Mesendoderm (in vitro differentiated cells): ENCODE results near the gene MAP2K1.

Source experiments
- DNase-seq: peaks from one replicate; pipeline ENCODE4 v3.0.0; 2013
- H2AK5ac ChIP-seq: 2 replicates; pipeline ENCODE4 v1.6.1; 2013; ENCODE audit warnings: low read length, inconsistent platforms
- H2BK120ac ChIP-seq: 2 replicates; pipeline ENCODE4 v1.6.1; 2013; ENCODE audit warnings: low read depth, mild to moderate bottlenecking, low read length, moderate library complexity, mixed read lengths
- H2BK15ac ChIP-seq: replicated peaks from 2 replicates; pipeline ENCODE4 v1.6.1; 2013; ENCODE audit warnings: low read depth, mild to moderate bottlenecking, moderate library complexity
- H2BK5ac ChIP-seq: 2 replicates; pipeline ENCODE4 v1.6.1; 2013; ENCODE audit warnings: low read length, inconsistent platforms
- H3K18ac ChIP-seq: 2 replicates; pipeline ENCODE4 v1.6.1; 2013; ENCODE audit warnings: mild to moderate bottlenecking, low read length, mixed read lengths
- H3K23ac ChIP-seq: one replicate; pipeline ENCODE4 v1.6.1; 2013; ENCODE audit warnings: low read length
- H3K27ac ChIP-seq: 2 replicates; pipeline ENCODE4 v1.5.1; 2013; ENCODE audit warnings: low read depth, mild to moderate bottlenecking, inconsistent platforms, low read length, moderate library complexity
- H3K27me3 ChIP-seq: 2 replicates; pipeline ENCODE4 v1.6.1; 2013; ENCODE audit warnings: low read length, control low read depth, mild to moderate bottlenecking, inconsistent platforms; ENCODE audit not compliant: insufficient read depth, poor library complexity
- H3K36me3 ChIP-seq: 2 replicates; pipeline ENCODE4 v1.6.1; 2013; ENCODE audit warnings: low read length, inconsistent platforms; ENCODE audit not compliant: control insufficient read depth, insufficient read depth
- H3K4ac ChIP-seq: one replicate; pipeline ENCODE4 v1.6.1; 2013; ENCODE audit warnings: low read depth, mild to moderate bottlenecking, low read length, moderate library complexity
- H3K4me1 ChIP-seq: 2 replicates; pipeline ENCODE4 v1.6.1; 2013; ENCODE audit warnings: low read depth, low read length, inconsistent platforms; ENCODE audit not compliant: control insufficient read depth
- H3K4me2 ChIP-seq: 2 replicates; pipeline ENCODE4 v1.6.1; 2013; ENCODE audit warnings: low read length
- H3K4me3 ChIP-seq: 2 replicates; pipeline ENCODE4 v1.5.1; 2013; ENCODE audit warnings: mild to moderate bottlenecking, low read length
- H3K56ac ChIP-seq: one replicate; pipeline ENCODE4 v1.6.1; 2013; ENCODE audit warnings: low read length
- H3K79me1 ChIP-seq: 2 replicates; pipeline ENCODE4 v1.6.1; 2013; ENCODE audit warnings: low read length, inconsistent platforms
- H3K79me2 ChIP-seq: 2 replicates; pipeline ENCODE4 v1.6.1; 2013; ENCODE audit warnings: mild to moderate bottlenecking, low read length; ENCODE audit not compliant: control insufficient read depth, insufficient read depth
- H3K9ac ChIP-seq: 2 replicates; pipeline ENCODE4 v1.6.1; 2013; ENCODE audit warnings: low read length, inconsistent platforms
- H4K5ac ChIP-seq: one replicate; pipeline ENCODE4 v1.6.1; 2013; ENCODE audit warnings: low read length
- H4K8ac ChIP-seq: one replicate; pipeline ENCODE4 v1.6.1; 2013; ENCODE audit warnings: low read depth, mild to moderate bottlenecking, control low read depth, low read length, moderate library complexity
- WGBS: extraction: QIAGEN DNeasy Blood & Tissue Kit; methylation state at CpG from one replicate; pipeline ENCODE4 v1.1.7; 2013; ENCODE audit warnings: low lambda C conversion rate, missing lambda C conversion rate; ENCODE audit not compliant: insufficient coverage; ENCODE audit errors: extremely low coverage; 5-methylcytosine and 5-hydroxymethylcytosine counted together

MAP2K1 gene

GRCh38 chr15:66429546-66429945 is 42.8 kb downstream of the MAP2K1 start:
- no peak for DNase-seq
- Histone ChIP-seq H3K4me2 (no peak overlapping the region), H3K9ac (no peak overlapping the region), H2BK120ac (no peak overlapping the region), H2AK5ac (no peak overlapping the region), H3K4ac (no peak overlapping the region), H2BK5ac (no peak overlapping the region), H3K4me3 (no peak overlapping the region), H3K23ac (no peak overlapping the region), H4K8ac (no peak overlapping the region), H3K79me1 (peaks cover 37% of the 10 kb centered on the region), H3K56ac (no peak overlapping the region), H2BK15ac (no peak overlapping the region), H4K5ac (no peak overlapping the region), H3K4me1 (peaks cover 7% of the 10 kb centered on the region), H3K36me3 (no peaks in the 10 kb centered on the region), H3K27me3 (no peaks in the 10 kb centered on the region), H3K18ac (no peak overlapping the region), H3K27ac (no peak overlapping the region), H3K79me2 (peaks cover 36% of the 10 kb centered on the region)
- no CpG with 5 or more reads among the region's 7 CpGs for WGBS

DNA sequence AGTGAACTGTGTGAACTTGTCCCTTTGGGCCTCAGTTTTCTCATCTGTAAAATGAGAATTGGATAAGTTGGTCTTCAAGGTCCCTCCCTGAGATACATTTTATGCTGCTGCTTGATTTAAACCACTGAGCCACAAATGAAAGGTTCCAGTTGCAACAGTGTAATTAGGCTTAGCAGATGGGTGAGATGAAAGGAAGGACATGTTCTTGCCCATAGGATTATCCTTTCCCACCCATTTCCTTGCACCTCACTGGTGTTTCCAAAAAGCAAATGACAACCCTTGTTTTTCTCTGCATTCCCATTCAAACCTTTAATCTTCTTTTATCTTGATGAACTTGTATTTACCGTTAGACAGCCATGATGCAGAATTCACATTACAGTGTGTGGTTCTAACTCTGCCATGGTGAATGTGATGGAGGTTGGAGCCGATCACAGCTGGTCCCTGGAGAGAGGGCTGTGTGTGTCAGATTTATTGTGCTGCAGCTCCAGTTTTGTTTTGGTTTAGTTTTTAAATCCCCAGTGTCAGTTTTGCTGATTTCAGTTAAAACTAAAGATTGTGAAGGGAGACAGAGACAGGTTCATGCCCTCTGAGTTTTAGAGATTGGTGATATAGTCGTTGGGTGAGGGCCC is 44.0 kb downstream of the MAP2K1 start:
- WGBS, result no CpG with 5 or more reads among the region's 3 CpGs
- H3K27ac ChIP-seq, result no peak overlapping the region
- no peak overlapping the region for H3K9ac ChIP-seq
- H2AK5ac ChIP-seq, result no peak overlapping the region
- no peak overlapping the region for H3K56ac ChIP-seq
- H2BK5ac ChIP-seq, result no peak overlapping the region
- H3K4ac ChIP-seq, result no peak overlapping the region
- H3K79me2 ChIP-seq, result peaks cover 29% of the 10 kb centered on the region
- DNase-seq, result no peak
- no peak overlapping the region for H2BK15ac ChIP-seq
- no peak overlapping the region for H3K23ac ChIP-seq
- H3K4me2 ChIP-seq, result no peak overlapping the region
- peaks cover 35% of the 10 kb centered on the region for H3K79me1 ChIP-seq
- H3K4me1 ChIP-seq, result no peaks in the 10 kb centered on the region
- H3K36me3 ChIP-seq, result peaks cover 4% of the 10 kb centered on the region
- H3K27me3 ChIP-seq, result no peaks in the 10 kb centered on the region
- H3K4me3 ChIP-seq, result no peak overlapping the region
- no peak overlapping the region for H4K5ac ChIP-seq
- H2BK120ac ChIP-seq, result no peak overlapping the region
- H3K18ac ChIP-seq, result no peak overlapping the region
- H4K8ac ChIP-seq, result no peak overlapping the region

DNA sequence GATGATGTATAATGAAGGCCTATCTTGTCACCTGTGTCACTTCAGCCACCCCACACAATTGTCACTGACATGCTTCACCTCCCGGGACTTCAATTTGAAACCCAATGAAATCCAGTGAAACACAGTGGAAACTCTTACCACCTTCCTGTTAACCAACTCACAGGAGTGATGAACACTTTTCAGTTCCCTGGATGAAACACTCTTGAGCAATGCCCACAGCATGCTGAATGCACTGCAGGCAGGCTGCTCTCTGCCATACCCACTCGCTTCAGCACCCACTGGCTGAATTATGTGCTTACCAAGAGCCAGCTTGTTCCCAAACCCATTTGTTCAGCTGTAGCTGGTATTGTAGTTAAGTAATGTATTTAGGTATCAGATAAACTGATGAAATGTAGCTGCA is 47.0 kb downstream of the MAP2K1 start:
- Histone ChIP-seq H3K56ac (no peak overlapping the region), H2BK120ac (no peak overlapping the region), H2BK5ac (no peak overlapping the region), H3K18ac (no peak overlapping the region), H3K4me2 (no peak overlapping the region), H3K79me2 (peaks cover 22% of the 10 kb centered on the region), H4K5ac (no peak overlapping the region), H3K27me3 (no peaks in the 10 kb centered on the region), H2BK15ac (no peak overlapping the region), H3K4me3 (no peak overlapping the region), H3K4me1 (no peaks in the 10 kb centered on the region), H3K9ac (no peak overlapping the region), H3K4ac (no peak overlapping the region), H3K79me1 (peaks cover 36% of the 10 kb centered on the region), H2AK5ac (no peak overlapping the region), H3K36me3 (peaks cover 10% of the 10 kb centered on the region), H4K8ac (no peak overlapping the region), H3K27ac (no peak overlapping the region), H3K23ac (no peak overlapping the region)
- no CpG with 5 or more reads among the region's 2 CpGs for WGBS
- no peak for DNase-seq

- WGBS, result no CpG with 5 or more reads among the region's 2 CpGs
- Histone ChIP-seq H3K79me1 (peaks cover 6% of the 10 kb centered on the region), H2AK5ac (no peak overlapping the region), H3K4me1 (no peaks in the 10 kb centered on the region), H3K9ac (no peak overlapping the region), H2BK120ac (no peak overlapping the region), H4K5ac (no peak overlapping the region), H3K4me2 (no peak overlapping the region), H3K79me2 (no peaks in the 10 kb centered on the region), H2BK5ac (no peak overlapping the region), H3K4ac (no peak overlapping the region), H3K4me3 (no peak overlapping the region), H4K8ac (no peak overlapping the region), H3K18ac (no peak overlapping the region), H3K23ac (no peak overlapping the region), H2BK15ac (no peak overlapping the region), H3K27me3 (no peaks in the 10 kb centered on the region), H3K27ac (no peak overlapping the region), H3K36me3 (peaks cover 7% of the 10 kb centered on the region), H3K56ac (no peak overlapping the region)
- DNase-seq, result no peak
These were observed 53.8 kb downstream of the MAP2K1 start for GRCh38 chr15:66440501-66440900.

- no CpG with 5 or more reads among the region's 4 CpGs for WGBS
These were observed 65.7 kb downstream of the MAP2K1 start for GRCh38 chr15:66452420-66452819.

GRCh38 chr15:66452971-66453580 is 66.4 kb downstream of the MAP2K1 start:
- Histone ChIP-seq H3K9ac (no peak overlapping the region), H3K27ac (no peak overlapping the region), H2AK5ac (no peak overlapping the region), H3K23ac (no peak overlapping the region), H4K5ac (no peak overlapping the region), H2BK15ac (no peak overlapping the region), H3K4me1 (no peaks in the 10 kb centered on the region), H3K79me1 (no peaks in the 10 kb centered on the region), H3K79me2 (no peaks in the 10 kb centered on the region), H3K4ac (no peak overlapping the region), H3K36me3 (no peaks in the 10 kb centered on the region), H3K27me3 (no peaks in the 10 kb centered on the region), H2BK120ac (no peak overlapping the region), H3K4me2 (no peak overlapping the region), H4K8ac (no peak overlapping the region), H2BK5ac (no peak overlapping the region), H3K56ac (no peak overlapping the region), H3K4me3 (no peak overlapping the region), H3K18ac (no peak overlapping the region)
- no peak for DNase-seq
- no CpG with 5 or more reads among the region's 1 CpG for WGBS

More at GRCh38 chr15:66452420-66452819, 65.7 kb downstream of the MAP2K1 start:
- Histone ChIP-seq H3K9ac (no peak overlapping the region), H3K18ac (no peak overlapping the region), H3K27ac (no peak overlapping the region), H2BK15ac (no peak overlapping the region), H3K27me3 (no peaks in the 10 kb centered on the region), H3K56ac (no peak overlapping the region), H3K23ac (no peak overlapping the region), H2AK5ac (no peak overlapping the region), H3K79me1 (no peaks in the 10 kb centered on the region), H3K4me3 (no peak overlapping the region), H2BK5ac (no peak overlapping the region), H3K4me2 (no peak overlapping the region), H3K4me1 (no peaks in the 10 kb centered on the region), H3K79me2 (no peaks in the 10 kb centered on the region), H4K8ac (no peak overlapping the region), H4K5ac (no peak overlapping the region), H3K4ac (no peak overlapping the region), H3K36me3 (no peaks in the 10 kb centered on the region), H2BK120ac (no peak overlapping the region)
- DNase-seq, result no peak
